ENCODE results near the gene PARD3B. TPM values are rescaled to one million over a fixed set of nuclear protein-coding genes. Genes with fewer than 3 reads are reported as not detected.

Gene PARD3B
- total and polyA plus RNA-seq, 2 experiments from 2014 or later, result 3.5 to 4.4 TPM

DNA sequence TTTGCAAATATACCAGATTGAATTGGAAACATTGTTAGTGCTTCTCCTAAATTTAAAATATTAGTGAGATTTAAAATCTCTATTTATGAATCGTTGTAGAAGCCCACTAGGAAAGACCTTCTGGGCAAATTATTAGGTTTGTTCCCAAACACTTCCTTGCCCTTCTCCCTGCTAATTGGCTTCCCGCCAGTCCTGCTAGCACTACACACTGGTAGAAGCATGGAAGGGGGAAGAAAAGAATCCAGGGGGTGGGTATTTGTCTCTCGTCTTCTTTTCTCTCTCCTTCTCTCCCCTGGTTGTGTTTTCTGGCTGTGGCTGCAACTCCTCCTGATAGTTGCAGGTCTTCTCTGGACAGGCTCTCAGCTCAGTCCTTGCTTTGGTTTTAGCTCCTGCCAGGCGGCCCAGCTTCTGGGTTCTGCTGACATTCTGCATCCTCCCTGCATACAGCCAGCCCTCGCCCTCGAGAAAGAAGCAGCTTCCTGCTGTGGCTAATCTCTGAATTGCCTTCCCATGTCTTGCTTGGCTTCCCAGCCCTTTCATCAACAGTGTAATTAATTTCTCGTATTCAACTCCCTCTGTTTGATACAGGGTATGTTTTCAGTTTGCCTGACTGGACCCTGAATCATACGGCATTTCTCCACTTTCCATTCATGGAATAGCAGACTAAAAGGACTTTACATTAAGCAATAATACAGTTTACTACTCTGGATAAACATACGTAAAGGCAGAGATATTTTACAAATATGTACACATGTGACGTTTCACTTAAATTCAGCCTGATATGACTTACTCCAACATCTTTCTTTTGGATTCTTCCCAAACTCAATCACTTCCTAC lies 6.9 kb upstream of the PARD3B start:
- H3K4me1 Mint-ChIP-seq, result no peaks in the 10 kb centered on the region
- H2AFZ ChIP-seq, result peak overlapping the region; percentile 80
- H3K36me3 Mint-ChIP-seq (ENCODE audit: low read depth), result no peaks in the 10 kb centered on the region
- H3K9me2 ChIP-seq (ENCODE audit: insufficient read depth), result no peaks in the 10 kb centered on the region
- DNase-seq (ENCODE audit: low spot score), result peak; percentile 46
- peak; percentile 94 for ATAC-seq
- TF ChIP-seq ZNF331 (CRISPR knock-in tag; IDR thresholded peaks at IDR 0.05; ENCODE audit: low read depth) (no peak), NANOG (IDR thresholded peaks at IDR 0.05; ENCODE audit: borderline replicate concordance) (no peak), EZH2 (IDR thresholded peaks at IDR 0.05; ENCODE audit: low read depth, unreplicated experiment) (no peak), ZNF114 (CRISPR knock-in tag; IDR thresholded peaks at IDR 0.05) (no peak), POLR2AphosphoS5 (IDR thresholded peaks at IDR 0.05; ENCODE audit: low read depth) (no peak), EZH2phosphoT487 (IDR thresholded peaks at IDR 0.05; ENCODE audit: unreplicated experiment) (no peak), JUNB (IDR thresholded peaks at IDR 0.05; ENCODE audit: unreplicated experiment) (no peak), CREB1 (CRISPR knock-in tag; IDR thresholded peaks at IDR 0.05; ENCODE audit: low read depth) (no peak), STAT1 (IDR thresholded peaks at IDR 0.05; ENCODE audit: unreplicated experiment) (no peak)
- TF ChIP-seq, protein P1, sequence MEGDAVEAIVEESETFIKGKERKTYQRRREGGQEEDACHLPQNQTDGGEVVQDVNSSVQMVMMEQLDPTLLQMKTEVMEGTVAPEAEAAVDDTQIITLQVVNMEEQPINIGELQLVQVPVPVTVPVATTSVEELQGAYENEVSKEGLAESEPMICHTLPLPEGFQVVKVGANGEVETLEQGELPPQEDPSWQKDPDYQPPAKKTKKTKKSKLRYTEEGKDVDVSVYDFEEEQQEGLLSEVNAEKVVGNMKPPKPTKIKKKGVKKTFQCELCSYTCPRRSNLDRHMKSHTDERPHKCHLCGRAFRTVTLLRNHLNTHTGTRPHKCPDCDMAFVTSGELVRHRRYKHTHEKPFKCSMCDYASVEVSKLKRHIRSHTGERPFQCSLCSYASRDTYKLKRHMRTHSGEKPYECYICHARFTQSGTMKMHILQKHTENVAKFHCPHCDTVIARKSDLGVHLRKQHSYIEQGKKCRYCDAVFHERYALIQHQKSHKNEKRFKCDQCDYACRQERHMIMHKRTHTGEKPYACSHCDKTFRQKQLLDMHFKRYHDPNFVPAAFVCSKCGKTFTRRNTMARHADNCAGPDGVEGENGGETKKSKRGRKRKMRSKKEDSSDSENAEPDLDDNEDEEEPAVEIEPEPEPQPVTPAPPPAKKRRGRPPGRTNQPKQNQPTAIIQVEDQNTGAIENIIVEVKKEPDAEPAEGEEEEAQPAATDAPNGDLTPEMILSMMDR (conservative IDR thresholded peaks at IDR 0.05; ENCODE audit: low read depth in 2 of 2), result no peak
- TF ChIP-seq, protein P2, sequence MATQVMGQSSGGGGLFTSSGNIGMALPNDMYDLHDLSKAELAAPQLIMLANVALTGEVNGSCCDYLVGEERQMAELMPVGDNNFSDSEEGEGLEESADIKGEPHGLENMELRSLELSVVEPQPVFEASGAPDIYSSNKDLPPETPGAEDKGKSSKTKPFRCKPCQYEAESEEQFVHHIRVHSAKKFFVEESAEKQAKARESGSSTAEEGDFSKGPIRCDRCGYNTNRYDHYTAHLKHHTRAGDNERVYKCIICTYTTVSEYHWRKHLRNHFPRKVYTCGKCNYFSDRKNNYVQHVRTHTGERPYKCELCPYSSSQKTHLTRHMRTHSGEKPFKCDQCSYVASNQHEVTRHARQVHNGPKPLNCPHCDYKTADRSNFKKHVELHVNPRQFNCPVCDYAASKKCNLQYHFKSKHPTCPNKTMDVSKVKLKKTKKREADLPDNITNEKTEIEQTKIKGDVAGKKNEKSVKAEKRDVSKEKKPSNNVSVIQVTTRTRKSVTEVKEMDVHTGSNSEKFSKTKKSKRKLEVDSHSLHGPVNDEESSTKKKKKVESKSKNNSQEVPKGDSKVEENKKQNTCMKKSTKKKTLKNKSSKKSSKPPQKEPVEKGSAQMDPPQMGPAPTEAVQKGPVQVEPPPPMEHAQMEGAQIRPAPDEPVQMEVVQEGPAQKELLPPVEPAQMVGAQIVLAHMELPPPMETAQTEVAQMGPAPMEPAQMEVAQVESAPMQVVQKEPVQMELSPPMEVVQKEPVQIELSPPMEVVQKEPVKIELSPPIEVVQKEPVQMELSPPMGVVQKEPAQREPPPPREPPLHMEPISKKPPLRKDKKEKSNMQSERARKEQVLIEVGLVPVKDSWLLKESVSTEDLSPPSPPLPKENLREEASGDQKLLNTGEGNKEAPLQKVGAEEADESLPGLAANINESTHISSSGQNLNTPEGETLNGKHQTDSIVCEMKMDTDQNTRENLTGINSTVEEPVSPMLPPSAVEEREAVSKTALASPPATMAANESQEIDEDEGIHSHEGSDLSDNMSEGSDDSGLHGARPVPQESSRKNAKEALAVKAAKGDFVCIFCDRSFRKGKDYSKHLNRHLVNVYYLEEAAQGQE (IDR thresholded peaks at IDR 0.05; ENCODE audit: unreplicated experiment), result no peak
- TF ChIP-seq, protein P3, sequence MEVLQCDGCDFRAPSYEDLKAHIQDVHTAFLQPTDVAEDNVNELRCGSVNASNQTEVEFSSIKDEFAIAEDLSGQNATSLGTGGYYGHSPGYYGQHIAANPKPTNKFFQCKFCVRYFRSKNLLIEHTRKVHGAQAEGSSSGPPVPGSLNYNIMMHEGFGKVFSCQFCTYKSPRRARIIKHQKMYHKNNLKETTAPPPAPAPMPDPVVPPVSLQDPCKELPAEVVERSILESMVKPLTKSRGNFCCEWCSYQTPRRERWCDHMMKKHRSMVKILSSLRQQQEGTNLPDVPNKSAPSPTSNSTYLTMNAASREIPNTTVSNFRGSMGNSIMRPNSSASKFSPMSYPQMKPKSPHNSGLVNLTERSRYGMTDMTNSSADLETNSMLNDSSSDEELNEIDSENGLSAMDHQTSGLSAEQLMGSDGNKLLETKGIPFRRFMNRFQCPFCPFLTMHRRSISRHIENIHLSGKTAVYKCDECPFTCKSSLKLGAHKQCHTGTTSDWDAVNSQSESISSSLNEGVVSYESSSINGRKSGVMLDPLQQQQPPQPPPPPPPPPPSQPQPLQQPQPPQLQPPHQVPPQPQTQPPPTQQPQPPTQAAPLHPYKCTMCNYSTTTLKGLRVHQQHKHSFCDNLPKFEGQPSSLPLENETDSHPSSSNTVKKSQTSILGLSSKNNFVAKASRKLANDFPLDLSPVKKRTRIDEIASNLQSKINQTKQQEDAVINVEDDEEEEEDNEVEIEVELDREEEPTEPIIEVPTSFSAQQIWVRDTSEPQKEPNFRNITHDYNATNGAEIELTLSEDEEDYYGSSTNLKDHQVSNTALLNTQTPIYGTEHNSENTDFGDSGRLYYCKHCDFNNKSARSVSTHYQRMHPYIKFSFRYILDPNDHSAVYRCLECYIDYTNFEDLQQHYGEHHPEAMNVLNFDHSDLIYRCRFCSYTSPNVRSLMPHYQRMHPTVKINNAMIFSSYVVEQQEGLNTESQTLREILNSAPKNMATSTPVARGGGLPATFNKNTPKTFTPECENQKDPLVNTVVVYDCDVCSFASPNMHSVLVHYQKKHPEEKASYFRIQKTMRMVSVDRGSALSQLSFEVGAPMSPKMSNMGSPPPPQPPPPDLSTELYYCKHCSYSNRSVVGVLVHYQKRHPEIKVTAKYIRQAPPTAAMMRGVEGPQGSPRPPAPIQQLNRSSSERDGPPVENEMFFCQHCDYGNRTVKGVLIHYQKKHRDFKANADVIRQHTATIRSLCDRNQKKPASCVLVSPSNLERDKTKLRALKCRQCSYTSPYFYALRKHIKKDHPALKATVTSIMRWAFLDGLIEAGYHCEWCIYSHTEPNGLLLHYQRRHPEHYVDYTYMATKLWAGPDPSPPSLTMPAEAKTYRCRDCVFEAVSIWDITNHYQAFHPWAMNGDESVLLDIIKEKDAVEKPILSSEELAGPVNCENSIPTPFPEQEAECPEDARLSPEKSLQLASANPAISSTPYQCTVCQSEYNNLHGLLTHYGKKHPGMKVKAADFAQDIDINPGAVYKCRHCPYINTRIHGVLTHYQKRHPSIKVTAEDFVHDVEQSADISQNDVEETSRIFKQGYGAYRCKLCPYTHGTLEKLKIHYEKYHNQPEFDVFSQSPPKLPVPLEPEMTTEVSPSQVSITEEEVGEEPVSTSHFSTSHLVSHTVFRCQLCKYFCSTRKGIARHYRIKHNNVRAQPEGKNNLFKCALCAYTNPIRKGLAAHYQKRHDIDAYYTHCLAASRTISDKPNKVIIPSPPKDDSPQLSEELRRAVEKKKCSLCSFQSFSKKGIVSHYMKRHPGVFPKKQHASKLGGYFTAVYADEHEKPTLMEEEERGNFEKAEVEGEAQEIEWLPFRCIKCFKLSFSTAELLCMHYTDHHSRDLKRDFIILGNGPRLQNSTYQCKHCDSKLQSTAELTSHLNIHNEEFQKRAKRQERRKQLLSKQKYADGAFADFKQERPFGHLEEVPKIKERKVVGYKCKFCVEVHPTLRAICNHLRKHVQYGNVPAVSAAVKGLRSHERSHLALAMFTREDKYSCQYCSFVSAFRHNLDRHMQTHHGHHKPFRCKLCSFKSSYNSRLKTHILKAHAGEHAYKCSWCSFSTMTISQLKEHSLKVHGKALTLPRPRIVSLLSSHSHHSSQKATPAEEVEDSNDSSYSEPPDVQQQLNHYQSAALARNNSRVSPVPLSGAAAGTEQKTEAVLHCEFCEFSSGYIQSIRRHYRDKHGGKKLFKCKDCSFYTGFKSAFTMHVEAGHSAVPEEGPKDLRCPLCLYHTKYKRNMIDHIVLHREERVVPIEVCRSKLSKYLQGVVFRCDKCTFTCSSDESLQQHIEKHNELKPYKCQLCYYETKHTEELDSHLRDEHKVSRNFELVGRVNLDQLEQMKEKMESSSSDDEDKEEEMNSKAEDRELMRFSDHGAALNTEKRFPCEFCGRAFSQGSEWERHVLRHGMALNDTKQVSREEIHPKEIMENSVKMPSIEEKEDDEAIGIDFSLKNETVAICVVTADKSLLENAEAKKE (CRISPR knock-in tag; IDR thresholded peaks at IDR 0.05), result no peak
- TF ChIP-seq, protein P4, sequence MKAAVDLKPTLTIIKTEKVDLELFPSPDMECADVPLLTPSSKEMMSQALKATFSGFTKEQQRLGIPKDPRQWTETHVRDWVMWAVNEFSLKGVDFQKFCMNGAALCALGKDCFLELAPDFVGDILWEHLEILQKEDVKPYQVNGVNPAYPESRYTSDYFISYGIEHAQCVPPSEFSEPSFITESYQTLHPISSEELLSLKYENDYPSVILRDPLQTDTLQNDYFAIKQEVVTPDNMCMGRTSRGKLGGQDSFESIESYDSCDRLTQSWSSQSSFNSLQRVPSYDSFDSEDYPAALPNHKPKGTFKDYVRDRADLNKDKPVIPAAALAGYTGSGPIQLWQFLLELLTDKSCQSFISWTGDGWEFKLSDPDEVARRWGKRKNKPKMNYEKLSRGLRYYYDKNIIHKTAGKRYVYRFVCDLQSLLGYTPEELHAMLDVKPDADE (IDR thresholded peaks at IDR 0.05), result no peak
- no peaks in the 10 kb centered on the region for H3K79me2 ChIP-seq (replicated peaks; ENCODE audit: insufficient read depth)
- H4K20me1 ChIP-seq (replicated peaks; ENCODE audit: insufficient read depth), result no peaks in the 10 kb centered on the region
- no peaks in the 10 kb centered on the region for H3K9me3 Mint-ChIP-seq
- no peak overlapping the region for H3K4me3 ChIP-seq
- H3K27me3 ChIP-seq (ENCODE audit: insufficient read depth), result peaks cover 8% of the 10 kb centered on the region
- no peak overlapping the region for H3K4me3 Mint-ChIP-seq
- peak overlapping the region; percentile 50; the same call in 1 of the 2 replicates for H3K4me2 ChIP-seq
- no peak overlapping the region for H3K27ac ChIP-seq (ENCODE audit: low read depth)
- peaks cover 2% of the 10 kb centered on the region for H3K27me3 Mint-ChIP-seq (ENCODE audit: insufficient read depth, low read depth, poor library complexity)
- no peak overlapping the region for H3K27ac Mint-ChIP-seq
- H3K4me1 ChIP-seq (ENCODE audit: insufficient read depth), result peaks cover 9% of the 10 kb centered on the region
- no peaks in the 10 kb centered on the region for H3K36me3 ChIP-seq (ENCODE audit: insufficient read depth)
- H3F3A ChIP-seq (replicated peaks; ENCODE audit: low read depth), result no peaks in the 10 kb centered on the region
